H54 (cell line): Measurements from ENCODE around the gene ICA1.

Experiments used
- DNase-seq: peaks from one replicate; pipeline ENCODE4 v3.0.0; 2011; ENCODE audit warnings: low spot score, mixed read lengths; ENCODE audit not compliant: insufficient read length
- FAIRE-seq: peaks from 3 replicates; lab custom pipeline; 2011; peaks lifted over from hg19 to GRCh38; lab: Jason Lieb, UNC
- POLR2A ChIP-seq: IDR thresholded peaks from 2 replicates; pipeline ENCODE4 v1.6.1; 2011; ENCODE audit warnings: low read depth, mild to moderate bottlenecking, low read length

ICA1 gene

DNA sequence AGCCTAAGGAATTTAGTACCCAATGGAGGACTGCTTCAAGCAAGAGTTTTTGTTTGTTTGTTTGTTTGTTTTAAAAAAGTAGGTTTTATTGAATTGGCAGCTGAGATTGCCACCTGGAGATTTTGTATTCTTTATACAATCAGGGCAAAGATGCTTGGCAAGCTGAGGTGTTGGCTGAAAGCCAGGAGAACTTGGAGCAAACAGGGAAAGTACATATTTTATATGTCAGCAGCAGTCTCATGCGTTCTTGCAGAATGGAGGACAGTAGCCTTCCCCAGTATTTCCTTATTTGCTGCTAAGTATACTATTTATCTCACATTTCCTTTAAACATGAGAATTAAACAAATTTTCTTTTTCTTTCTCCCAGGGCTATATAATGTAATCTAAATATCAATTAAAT lies 22.6 kb upstream of the ICA1 start:
- DNase-seq = no peak
- no peak for TF ChIP-seq POLR2A
- no peak for FAIRE-seq

GRCh38 chr7:8283968-8284367 lies 22.0 kb upstream of the ICA1 start:
- FAIRE-seq = no peak

GRCh38 chr7:8282871-8283270 lies 20.9 kb upstream of the ICA1 start:
- FAIRE-seq = no peak
- no peak for TF ChIP-seq POLR2A
- DNase-seq = no peak

More at GRCh38 chr7:8283968-8284367, 22.0 kb upstream of the ICA1 start:
- TF ChIP-seq POLR2A = no peak
- no peak for DNase-seq

GRCh38 chr7:8282162-8282561 lies 20.2 kb upstream of the ICA1 start:
- TF ChIP-seq POLR2A = no peak

DNA sequence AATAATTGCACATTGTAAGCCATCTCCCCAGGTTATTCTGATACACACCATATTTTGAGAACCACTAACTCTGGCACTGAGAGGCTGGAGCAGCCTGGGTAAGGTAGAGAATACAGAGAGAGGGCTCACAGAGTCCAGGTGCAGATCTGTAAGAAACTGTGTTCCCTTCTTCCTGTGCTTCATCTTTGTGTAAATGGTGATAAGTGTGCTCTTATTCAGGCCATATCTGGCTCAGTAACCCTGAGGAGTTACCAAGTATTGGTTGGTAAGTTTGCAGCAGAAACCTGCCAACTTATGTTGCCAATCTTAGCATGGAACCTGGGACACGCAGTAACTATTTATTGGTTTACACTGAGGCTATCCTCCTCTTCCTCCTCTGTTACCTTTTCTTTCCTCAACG lies 16.2 kb upstream of the ICA1 start:
- TF ChIP-seq POLR2A = no peak
- FAIRE-seq (no peak), DNase-seq (no peak)

More at GRCh38 chr7:8282162-8282561, 20.2 kb upstream of the ICA1 start:
- FAIRE-seq (no peak), DNase-seq (no peak)

DNA sequence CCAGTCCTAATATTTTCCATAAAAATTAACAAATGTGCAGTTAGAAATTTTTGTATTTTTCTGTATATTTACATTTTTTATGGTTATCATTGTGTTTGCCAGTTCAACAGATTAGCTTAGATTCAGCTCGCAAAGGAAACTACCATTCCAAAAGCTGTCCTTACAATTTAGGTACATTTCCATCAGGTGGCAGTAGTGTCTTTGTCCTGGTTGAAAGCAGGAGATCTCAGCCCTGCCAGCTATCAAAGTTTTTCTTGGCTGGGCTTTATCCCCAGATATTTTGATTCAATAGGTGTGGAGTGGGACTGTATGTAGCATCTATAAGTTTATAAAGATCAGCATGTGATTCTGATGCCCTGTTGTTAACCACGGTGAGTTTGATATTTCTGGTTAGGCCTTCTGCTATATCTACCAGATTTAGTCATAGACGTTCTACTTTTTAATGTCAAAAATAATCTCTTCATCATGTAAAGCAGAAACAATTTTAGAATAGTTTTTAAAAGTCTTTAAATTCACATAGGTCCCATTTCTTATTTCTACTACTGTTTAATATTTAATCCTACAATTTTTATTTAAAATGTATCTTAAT lies 15.5 kb upstream of the ICA1 start:
- no peak for TF ChIP-seq POLR2A
- FAIRE-seq (no peak), DNase-seq (no peak)

GRCh38 chr7:8274589-8274988 lies 12.6 kb upstream of the ICA1 start:
- no peak for TF ChIP-seq POLR2A
- peak; percentile 57 for FAIRE-seq
- no peak for DNase-seq

- DNase-seq (no peak), FAIRE-seq (peak; percentile 38)
- no peak for TF ChIP-seq POLR2A
These were observed 10.0 kb upstream of the ICA1 start for GRCh38 chr7:8271960-8272359.

GRCh38 chr7:8263048-8263447 lies 1.1 kb upstream of the ICA1 start:
- no peak for TF ChIP-seq POLR2A
- FAIRE-seq = no peak
- DNase-seq = no peak

DNA sequence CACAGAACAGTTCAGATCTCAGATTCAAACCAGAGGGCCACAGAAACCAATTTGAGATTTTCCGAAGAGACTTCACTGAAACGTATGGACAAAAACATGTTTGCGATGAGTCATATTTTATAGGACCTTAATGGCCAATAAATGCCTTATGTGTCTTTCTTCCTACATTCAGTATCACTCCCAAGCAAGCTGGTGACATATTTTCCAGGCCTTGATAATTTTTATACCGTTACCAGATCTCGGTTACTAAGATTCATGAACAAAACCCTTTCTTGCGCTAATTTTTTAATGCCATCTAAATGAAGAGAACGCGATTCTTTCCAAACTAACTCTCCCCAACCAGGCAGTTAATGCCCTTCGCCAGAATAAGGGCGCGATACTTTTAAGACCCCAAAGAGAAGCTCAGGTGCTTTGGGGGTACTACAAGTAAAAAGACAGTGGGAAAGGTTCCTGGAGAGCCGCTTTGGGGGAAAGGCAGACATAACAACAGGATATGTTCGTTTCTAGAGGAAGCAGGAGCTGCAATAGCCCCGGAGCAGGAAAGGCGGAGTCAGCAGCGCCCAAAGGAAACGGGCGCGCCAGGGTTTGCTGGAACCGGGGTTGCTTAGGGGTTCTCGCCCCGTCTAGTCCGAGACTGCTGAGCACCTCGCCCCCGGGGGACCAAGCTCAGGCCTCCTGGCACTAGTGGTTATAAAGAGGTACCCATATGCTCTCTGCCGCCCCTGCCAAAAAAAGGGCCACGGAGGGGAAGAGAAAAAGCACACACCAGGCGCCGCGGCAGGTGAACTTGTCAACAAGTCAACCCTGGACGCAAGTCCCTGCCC lies 884 bp downstream of the ICA1 start:
- no peak for TF ChIP-seq POLR2A
- DNase-seq = peak; percentile 35
- FAIRE-seq = no peak

DNA sequence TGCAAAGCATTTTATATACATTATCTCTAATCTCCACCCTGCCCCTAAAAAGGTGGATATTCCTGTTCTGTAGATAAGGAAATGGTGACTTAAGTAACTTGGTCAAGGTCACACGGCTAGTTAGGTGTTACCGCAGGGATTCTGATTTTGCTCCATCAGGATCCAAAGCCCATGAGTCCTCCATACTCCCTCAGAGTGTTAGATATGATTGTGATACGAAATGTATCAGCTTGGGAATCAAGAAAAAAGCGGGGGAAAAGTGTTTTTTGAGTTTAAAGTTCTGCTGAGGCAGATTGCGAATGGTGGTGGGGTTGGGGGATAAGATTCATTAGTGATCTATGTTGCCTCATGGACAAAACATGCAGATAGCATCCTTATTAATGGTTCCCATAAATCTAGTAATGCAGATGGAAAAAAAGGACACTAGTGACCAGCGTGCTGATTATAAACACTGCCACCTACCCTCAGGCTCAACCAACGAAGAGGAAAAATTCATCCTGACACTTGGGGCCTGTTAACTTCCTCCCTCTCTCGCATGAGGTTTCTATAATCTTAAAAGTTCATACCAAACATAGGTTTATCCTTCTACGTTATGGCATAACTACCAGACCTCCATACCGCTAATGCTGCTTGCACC lies 2.3 kb downstream of the ICA1 start:
- FAIRE-seq = no peak
- no peak for DNase-seq
- TF ChIP-seq POLR2A = no peak

DNA sequence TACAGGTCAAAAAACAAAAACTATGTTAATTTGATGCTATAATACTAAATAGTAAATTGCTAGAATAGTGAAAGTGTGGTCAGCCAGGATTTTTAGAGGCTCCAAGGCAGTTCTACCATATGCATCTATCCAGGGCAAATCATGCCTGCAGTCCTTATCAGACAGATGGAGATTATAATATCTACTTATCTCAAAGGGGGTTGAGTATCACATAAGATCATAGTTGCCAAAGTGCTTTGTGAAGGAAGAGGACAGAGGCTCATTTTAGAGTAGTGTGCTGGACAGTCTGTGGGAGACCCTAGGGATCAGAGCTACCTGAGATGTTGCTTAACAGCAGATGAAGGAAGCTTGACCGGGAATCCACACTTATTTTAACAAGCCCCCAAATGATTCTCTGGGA lies 3.2 kb downstream of the ICA1 start:
- FAIRE-seq (no peak), DNase-seq (no peak)
- no peak for TF ChIP-seq POLR2A

DNA sequence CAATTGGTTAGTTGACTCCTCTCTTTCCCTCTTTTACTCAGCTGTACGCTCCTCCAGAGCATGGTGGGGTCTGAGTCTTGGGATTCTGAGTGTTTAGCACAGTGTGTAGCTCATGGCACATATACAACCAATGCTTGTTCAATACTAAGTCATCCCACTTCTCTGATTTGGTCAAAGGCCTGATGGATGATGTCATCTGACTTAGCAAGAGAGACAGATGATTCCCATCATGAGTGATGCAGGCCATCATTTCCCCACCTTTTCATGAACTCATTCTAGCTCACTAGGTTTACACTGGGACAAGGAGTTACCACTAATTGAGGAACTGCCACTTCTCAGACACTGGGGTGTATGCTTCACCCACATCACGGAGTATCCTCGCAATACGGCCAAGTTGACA lies 3.8 kb downstream of the ICA1 start:
- no peak for TF ChIP-seq POLR2A
- FAIRE-seq (no peak), DNase-seq (no peak)
